Neural cell (in vitro differentiated cells): Measurements from ENCODE around the gene OR2D3. TPM values are rescaled to one million over a fixed set of nuclear protein-coding genes. Genes with fewer than 3 reads are reported as not detected.

Experiments
- H2AFZ ChIP-seq: fragments of 200-600, 300-800 bp; sonication (generic), shearing (Covaris generic); 2 replicates; pipeline ENCODE4 v1.6.0; 2014; ENCODE audit warnings: low read depth, mild to moderate bottlenecking, antibody characterized with exemption, low read length, moderate library complexity
- H3F3A ChIP-seq: fragments of 200-600 bp; shearing (Covaris generic); 2 replicates; pipeline ENCODE4 v1.6.1; 2016; ENCODE audit warnings: mild to moderate bottlenecking, moderate library complexity, mixed read lengths, antibody characterized with exemption, low read length; ENCODE audit not compliant: insufficient read depth, poor library complexity, severe bottlenecking
- H3K27ac ChIP-seq: fragments of 200-600, 300-800 bp; sonication (generic), shearing (Covaris generic); 2 replicates; pipeline ENCODE4 v1.5.1; 2014; ENCODE audit warnings: mild to moderate bottlenecking, low read length, moderate library complexity
- H3K27me3 ChIP-seq: fragments of 300-800, 200-600 bp; sonication (generic), shearing (Covaris generic); 2 replicates; pipeline ENCODE4 v1.6.0; 2014; ENCODE audit warnings: mild to moderate bottlenecking, low read depth, low read length, moderate library complexity; ENCODE audit not compliant: insufficient read depth
- H3K36me3 ChIP-seq: fragments of 300-800, 200-600 bp; sonication (generic), shearing (Covaris generic); 2 replicates; pipeline ENCODE4 v1.5.1; 2014; ENCODE audit warnings: mild to moderate bottlenecking, antibody characterized with exemption, low read length, moderate library complexity; ENCODE audit not compliant: insufficient read depth
- H3K4me2 ChIP-seq: fragments of 300-800, 200-600 bp; sonication (generic), shearing (Covaris generic); 2 replicates; pipeline ENCODE4 v1.6.0; 2014; ENCODE audit warnings: mild to moderate bottlenecking, low read length
- H3K4me3 ChIP-seq: fragments of 300-800, 200-600 bp; sonication (generic), shearing (Covaris generic); 2 replicates; pipeline ENCODE4 v1.5.1; 2014; ENCODE audit warnings: mild to moderate bottlenecking, low read length, moderate library complexity
- H3K79me2 ChIP-seq: fragments of 200-600 bp; shearing (Covaris generic); replicated peaks from 2 replicates; pipeline ENCODE4 v1.6.0; 2014; ENCODE audit warnings: mild to moderate bottlenecking, low read length, moderate library complexity; ENCODE audit not compliant: insufficient read depth
- H3K9ac ChIP-seq: fragments of 300-800, 200-600 bp; sonication (generic), shearing (Covaris generic); 2 replicates; pipeline ENCODE4 v1.6.1; 2016; ENCODE audit warnings: mild to moderate bottlenecking, low read length, mixed read lengths
- H3K9me2 ChIP-seq: fragments of 200-600 bp; shearing (Covaris generic); 2 replicates; pipeline ENCODE4 v1.6.1; 2016; ENCODE audit warnings: mild to moderate bottlenecking, low read length, mixed read lengths; ENCODE audit not compliant: insufficient read depth
- H3K9me3 ChIP-seq: fragments of 200-600, 300-800 bp; sonication (generic), shearing (Covaris generic); 2 replicates; pipeline ENCODE4 v1.6.1; 2016; ENCODE audit warnings: mild to moderate bottlenecking, mixed run types, low read length, moderate library complexity, mixed read lengths
- H4K20me1 ChIP-seq: fragments of 200-600 bp; shearing (Covaris generic); 2 replicates; pipeline ENCODE4 v1.6.1; 2016; ENCODE audit warnings: mild to moderate bottlenecking, mixed run types; ENCODE audit not compliant: insufficient read depth
- CTCF ChIP-seq: fragments of 450-650 bp; IDR thresholded peaks from 2 replicates; pipeline ENCODE4 v1.5.1; 2014; ENCODE audit warnings: antibody characterized with exemption, mild to moderate bottlenecking, moderate library complexity; ENCODE audit not compliant: poor library complexity, severe bottlenecking
- EP300 ChIP-seq: fragments of 450-650 bp; conservative IDR thresholded peaks from 2 replicates; pipeline ENCODE4 v1.6.1; 2014; ENCODE audit warnings: antibody characterized with exemption, mild to moderate bottlenecking, moderate library complexity; ENCODE audit not compliant: poor library complexity, severe bottlenecking
- EZH2 ChIP-seq: fragments of 200-600, 300-800 bp; shearing (Covaris generic), sonication (generic); IDR thresholded peaks from 2 replicates; pipeline ENCODE4 v1.6.1; 2014; ENCODE audit warnings: antibody characterized with exemption, low read length, borderline replicate concordance, mild to moderate bottlenecking; ENCODE audit not compliant: insufficient read depth, poor library complexity, severe bottlenecking
- MXI1 ChIP-seq: fragments of 450-650 bp; conservative IDR thresholded peaks from 2 replicates; pipeline ENCODE4 v1.6.1; 2014; ENCODE audit warnings: antibody characterized with exemption, mild to moderate bottlenecking; ENCODE audit not compliant: poor library complexity, severe bottlenecking
- POLR2AphosphoS5 ChIP-seq: IDR thresholded peaks from 2 replicates; pipeline ENCODE4 v1.6.1; 2012
- RAD21 ChIP-seq: fragments of 450-650 bp; conservative IDR thresholded peaks from 2 replicates; pipeline ENCODE4 v1.6.1; 2014; ENCODE audit warnings: antibody characterized with exemption, mild to moderate bottlenecking, moderate library complexity
- REST ChIP-seq: IDR thresholded peaks from 2 replicates; pipeline ENCODE4 v1.6.1; 2012; ENCODE audit warnings: borderline replicate concordance
- SMC3 ChIP-seq: fragments of 450-650 bp; conservative IDR thresholded peaks from 2 replicates; pipeline ENCODE4 v1.6.1; 2014; ENCODE audit warnings: antibody characterized with exemption, mild to moderate bottlenecking, moderate library complexity; ENCODE audit not compliant: poor library complexity
- TAF1 ChIP-seq: IDR thresholded peaks from 2 replicates; pipeline ENCODE4 v1.6.1; 2012; ENCODE audit warnings: low read depth
- polyA plus RNA-seq: library from polyadenylated mRNA; depleted of rRNA; stranded (reverse); fragments of >200 nt; gene quantifications from 2 replicates; pipeline ENCODE4 v1.2.3, GENCODE V29; 2014

The OR2D3 gene
- polyA plus RNA-seq, 1 donor from 2014 or later = not detected

DNA sequence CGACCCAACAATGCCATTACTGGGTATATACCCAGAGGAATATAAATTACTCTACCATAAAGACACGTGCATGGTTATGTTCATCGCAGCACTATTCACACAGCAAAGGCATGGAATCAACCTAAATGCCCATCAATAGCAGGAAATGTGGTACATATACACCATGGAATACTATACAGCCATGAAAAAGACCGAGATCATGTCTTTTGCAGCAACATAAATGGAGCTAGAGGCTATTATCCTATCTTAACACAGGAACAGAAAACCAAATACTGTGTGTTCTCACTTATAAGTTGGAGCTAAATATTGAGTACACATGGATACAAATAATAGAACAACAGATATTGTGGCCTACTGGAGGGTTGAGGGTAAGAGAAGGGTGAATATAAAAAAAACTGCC lies 32.0 kb upstream of the OR2D3 start:
- H3K27ac ChIP-seq = no peak overlapping the region
- no peak overlapping the region for H3K4me3 ChIP-seq
- H3F3A ChIP-seq = no peaks in the 10 kb centered on the region
- H3K79me2 ChIP-seq = no peaks in the 10 kb centered on the region
- H3K9ac ChIP-seq = no peak overlapping the region
- H3K27me3 ChIP-seq = no peaks in the 10 kb centered on the region
- H3K4me2 ChIP-seq = no peak overlapping the region
- no peaks in the 10 kb centered on the region for H3K36me3 ChIP-seq
- no peak overlapping the region for H2AFZ ChIP-seq
- TF ChIP-seq EZH2 = no peak
- TF ChIP-seq TAF1 = no peak
- no peaks in the 10 kb centered on the region for H3K9me3 ChIP-seq
- H3K9me2 ChIP-seq = no peaks in the 10 kb centered on the region
- H4K20me1 ChIP-seq = no peaks in the 10 kb centered on the region

GRCh38 chr11:6889835-6890234 lies 31.0 kb upstream of the OR2D3 start:
- H3F3A ChIP-seq = no peaks in the 10 kb centered on the region
- H3K27me3 ChIP-seq = no peaks in the 10 kb centered on the region
- no peak for TF ChIP-seq POLR2AphosphoS5
- TF ChIP-seq TAF1 = no peak
- TF ChIP-seq RAD21 = no peak
- no peak for TF ChIP-seq CTCF
- TF ChIP-seq EZH2 = no peak
- no peak for TF ChIP-seq MXI1
- no peak for TF ChIP-seq EP300
- no peak for TF ChIP-seq SMC3
- TF ChIP-seq REST = no peak
- H3K36me3 ChIP-seq = no peaks in the 10 kb centered on the region
- no peaks in the 10 kb centered on the region for H4K20me1 ChIP-seq
- no peak overlapping the region for H2AFZ ChIP-seq
- no peak overlapping the region for H3K9ac ChIP-seq
- no peak overlapping the region for H3K27ac ChIP-seq
- no peaks in the 10 kb centered on the region for H3K9me2 ChIP-seq
- H3K79me2 ChIP-seq = no peaks in the 10 kb centered on the region
- H3K9me3 ChIP-seq = no peaks in the 10 kb centered on the region
- no peak overlapping the region for H3K4me2 ChIP-seq
- no peak overlapping the region for H3K4me3 ChIP-seq

DNA sequence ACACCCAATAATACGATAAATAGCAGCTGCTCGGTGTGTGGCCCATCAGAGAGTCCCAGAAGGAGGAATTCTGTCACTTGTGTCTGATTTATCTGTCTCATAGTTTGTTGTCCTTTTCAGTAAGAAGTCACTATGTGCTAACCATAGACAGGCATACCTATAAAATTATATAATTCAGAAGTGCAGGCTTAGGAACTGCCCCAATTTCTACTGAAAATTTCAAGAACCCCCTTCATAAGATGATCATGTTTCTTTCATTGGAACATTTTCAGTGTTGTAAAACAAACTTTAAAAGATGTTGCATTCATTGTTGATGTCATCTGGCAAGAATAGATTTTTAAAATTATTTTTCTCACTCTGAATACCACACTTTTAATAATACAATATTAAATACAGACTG lies 28.4 kb upstream of the OR2D3 start, which contains the start of gene OR2D2:
TSS of gene OR2D2 (minus strand) at position 101 of the 400 bp plus-strand sequence. CDS start at position 101, 0 bp downstream.
- Histone ChIP-seq H3K4me3 (no peak within 1 kb of the TSS), H3K9ac (no peak within 1 kb of the TSS), H3K4me2 (no peak within 1 kb of the TSS), H4K20me1 (no peaks in the 10 kb centered on the region), H3K27ac (no peak within 1 kb of the TSS), H3K79me2 (no peaks in the 10 kb centered on the region), H2AFZ (no peak within 1 kb of the TSS), H3K27me3 (no peaks in the 10 kb centered on the region), H3K9me2 (no peaks in the 10 kb centered on the region), H3K9me3 (no peaks in the 10 kb centered on the region), H3F3A (no peaks in the 10 kb centered on the region), H3K36me3 (no peaks in the 10 kb centered on the region)
- TF ChIP-seq MXI1 = no peak
- no peak for TF ChIP-seq POLR2AphosphoS5
- no peak for TF ChIP-seq CTCF
- no peak for TF ChIP-seq REST
- no peak for TF ChIP-seq TAF1
- no peak for TF ChIP-seq EZH2
- TF ChIP-seq RAD21 = no peak
- TF ChIP-seq EP300 = no peak
- no peak for TF ChIP-seq SMC3
